ENCODE data around the gene GARIN5B.

Gene GARIN5B

DNA sequence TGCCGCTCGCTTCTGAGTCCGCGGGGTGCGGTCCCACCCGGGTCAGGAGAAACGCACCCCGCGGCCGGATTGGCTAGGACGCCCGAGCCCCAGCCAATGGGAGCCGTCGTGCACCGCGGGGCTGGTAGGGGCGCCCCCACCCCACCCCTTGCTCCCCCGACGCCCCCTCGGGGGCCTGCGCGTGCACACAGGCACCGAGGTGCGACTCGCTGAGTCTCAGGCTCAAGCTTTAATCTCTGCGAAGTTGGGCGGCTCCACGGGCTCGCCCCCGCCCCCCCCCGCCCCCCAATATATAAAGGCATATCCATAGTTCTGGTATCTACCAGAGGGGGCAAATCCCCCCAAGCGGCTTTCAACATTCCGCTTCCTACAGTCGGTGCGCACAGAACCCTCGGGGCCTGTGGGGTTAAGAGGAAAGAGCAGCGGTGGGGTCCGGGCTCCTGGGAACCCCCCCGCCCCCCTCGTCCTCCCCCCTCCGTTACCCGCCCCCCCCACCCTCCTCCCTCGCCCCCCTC is 8.3 kb downstream of the GARIN5B start, which contains the start of gene COX6B2:
Gene COX6B2 (minus strand): TSS at position 22 of the 515 bp plus-strand sequence. CDS start 198 bp downstream, outside the sequence.
- peak within 1 kb of the TSS; percentile 55; the same call in 1 of the 2 replicates for H3K4me3 ChIP-seq (ENCODE audit: low read length)
- H3K27me3 ChIP-seq (ENCODE audit: control insufficient read depth, insufficient read depth, low read length) = peaks cover 7% of the 10 kb centered on the region; the same call in 1 of the 2 replicates
- no peak within 1 kb of the TSS for H3K27ac ChIP-seq (ENCODE audit: low read length)
- WGBS (ENCODE audit: insufficient coverage, insufficient read length) = no CpG with 5 or more reads among the region's 43 CpGs
- H3K9me3 ChIP-seq (ENCODE audit: control insufficient read depth, insufficient read depth, low read length) = no peaks in the 10 kb centered on the region
- DNase-seq (ENCODE audit: low read depth, low spot score) = no peak
- no peaks in the 10 kb centered on the region for H3K36me3 ChIP-seq (ENCODE audit: control insufficient read depth, insufficient read depth, low read length)
- peaks cover 4% of the 10 kb centered on the region for H3K4me1 ChIP-seq (ENCODE audit: control insufficient read depth, insufficient read depth, low read length)

DNA sequence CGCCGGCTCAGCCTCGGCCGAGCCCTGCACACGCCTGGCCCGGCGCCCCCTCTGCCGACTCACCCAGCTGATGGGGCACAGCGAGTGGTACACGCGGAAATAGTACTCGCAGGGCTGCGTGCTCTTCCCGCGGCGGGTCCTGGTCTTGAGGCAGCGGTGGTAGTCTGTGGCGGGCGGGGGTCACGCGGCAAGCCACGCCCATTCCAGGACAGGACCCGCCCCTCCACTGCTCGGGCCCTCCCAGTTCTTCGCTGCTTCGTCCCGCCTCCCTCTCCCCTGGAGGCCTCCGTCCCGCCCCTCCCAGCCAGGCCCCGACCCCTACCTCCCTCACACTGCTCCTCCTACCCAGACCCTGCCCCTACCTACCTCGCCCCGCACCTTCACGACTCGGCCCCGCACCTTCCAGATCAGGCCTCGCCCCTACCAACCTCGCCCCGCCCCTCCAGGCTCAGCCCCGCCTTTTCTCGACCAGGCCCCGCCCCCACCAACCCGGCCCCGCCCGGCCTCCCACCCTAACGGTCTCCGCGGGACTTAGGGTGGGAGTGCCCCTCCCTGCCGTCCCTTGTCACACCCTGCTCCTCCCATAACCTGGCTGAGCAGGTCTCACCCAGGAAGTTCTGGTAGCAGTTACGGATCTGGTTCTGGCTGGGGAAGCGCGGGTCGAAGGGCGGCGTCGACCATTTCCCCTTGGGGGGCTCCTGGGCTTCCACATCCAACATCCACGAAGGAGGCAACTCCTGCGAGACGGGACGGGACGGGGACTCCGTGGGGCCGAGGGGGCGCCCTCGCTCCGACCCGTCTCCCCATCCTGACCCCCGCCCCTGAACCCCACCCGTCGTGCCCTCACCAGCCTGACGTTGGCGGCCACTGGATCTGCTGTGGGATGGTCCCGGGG is 9.0 kb downstream of the GARIN5B start:
- DNase-seq (ENCODE audit: low read depth, low spot score) = no peak

DNA sequence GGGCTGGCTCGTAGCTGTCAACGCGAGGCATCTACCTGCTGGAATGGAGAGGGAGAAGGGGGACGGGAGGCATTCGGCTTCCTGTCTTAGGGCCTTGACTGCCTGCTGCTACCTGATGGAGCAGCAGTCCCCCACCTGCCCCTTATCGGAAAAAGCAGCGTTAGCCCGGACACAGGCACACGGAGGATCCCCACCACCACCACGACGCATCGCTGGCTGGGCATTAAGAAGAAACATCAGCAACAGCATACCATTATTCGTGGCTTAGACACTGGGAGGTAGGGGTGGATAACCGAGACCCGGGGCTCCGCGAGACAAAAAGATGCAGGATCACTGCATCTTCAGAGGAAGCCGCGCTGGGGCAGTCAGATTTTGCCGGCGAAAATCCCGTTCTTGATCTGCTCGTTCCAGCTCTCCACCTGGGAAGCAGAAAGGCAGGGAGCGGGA is 9.7 kb downstream of the GARIN5B start:
- WGBS (ENCODE audit: insufficient coverage, insufficient read length) = no CpG with 5 or more reads among the region's 24 CpGs
- peaks cover 7% of the 10 kb centered on the region for H3K4me1 ChIP-seq (ENCODE audit: control insufficient read depth, insufficient read depth, low read length)
- no peaks in the 10 kb centered on the region for H3K36me3 ChIP-seq (ENCODE audit: control insufficient read depth, insufficient read depth, low read length)
- peak overlapping the region; percentile 55; the same call in 1 of the 2 replicates for H3K4me3 ChIP-seq (ENCODE audit: low read length)
- H3K27me3 ChIP-seq (ENCODE audit: control insufficient read depth, insufficient read depth, low read length) = peaks cover 7% of the 10 kb centered on the region; the same call in 1 of the 2 replicates
- H3K9me3 ChIP-seq (ENCODE audit: control insufficient read depth, insufficient read depth, low read length) = no peaks in the 10 kb centered on the region
- H3K27ac ChIP-seq (ENCODE audit: low read length) = no peak overlapping the region
- DNase-seq (ENCODE audit: low read depth, low spot score) = no peak

More for the DNA sequence above, 9.0 kb downstream of the GARIN5B start:
- peaks cover 7% of the 10 kb centered on the region; the same call in 1 of the 2 replicates for H3K27me3 ChIP-seq (ENCODE audit: control insufficient read depth, insufficient read depth, low read length)
- H3K4me1 ChIP-seq (ENCODE audit: control insufficient read depth, insufficient read depth, low read length) = peaks cover 4% of the 10 kb centered on the region
- peak overlapping the region; percentile 55; the same call in 1 of the 2 replicates for H3K4me3 ChIP-seq (ENCODE audit: low read length)
- H3K36me3 ChIP-seq (ENCODE audit: control insufficient read depth, insufficient read depth, low read length) = no peaks in the 10 kb centered on the region
- no CpG with 5 or more reads among the region's 72 CpGs for WGBS (ENCODE audit: insufficient coverage, insufficient read length)
- no peak overlapping the region for H3K27ac ChIP-seq (ENCODE audit: low read length)
- no peaks in the 10 kb centered on the region for H3K9me3 ChIP-seq (ENCODE audit: control insufficient read depth, insufficient read depth, low read length)

DNA sequence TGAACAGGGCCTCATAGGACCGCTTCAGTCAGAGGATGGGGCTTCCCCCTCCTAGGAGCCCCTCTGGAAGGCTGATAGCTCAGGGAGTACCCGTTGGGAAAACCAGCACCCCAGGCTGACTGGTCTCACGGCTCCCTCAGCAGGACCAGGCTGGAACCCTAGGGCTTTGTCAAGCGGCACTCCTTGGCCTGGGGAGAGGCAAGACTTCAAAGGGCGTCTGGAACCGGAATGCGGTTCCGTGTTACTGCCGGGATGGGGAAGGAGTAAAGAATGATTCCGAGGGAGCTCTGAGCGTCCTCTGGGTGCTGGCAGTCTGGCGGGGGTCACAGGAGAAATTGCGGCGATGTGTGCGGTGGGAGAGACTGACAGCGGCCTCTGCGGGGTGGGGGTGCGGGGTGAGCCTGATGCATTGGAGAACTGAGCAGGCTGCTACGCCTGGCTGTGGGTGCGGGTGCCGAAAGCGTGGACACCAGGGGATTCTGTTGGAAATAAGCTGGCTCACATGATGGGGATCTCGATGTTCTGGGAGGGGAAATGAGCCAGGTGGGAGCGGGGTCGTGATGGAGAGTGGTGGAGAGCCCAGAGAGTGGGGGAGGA is 10.4 kb downstream of the GARIN5B start:
- Histone ChIP-seq H3K27ac (ENCODE audit: low read length) (no peak overlapping the region), H3K9me3 (ENCODE audit: control insufficient read depth, insufficient read depth, low read length) (no peaks in the 10 kb centered on the region), H3K27me3 (ENCODE audit: control insufficient read depth, insufficient read depth, low read length) (peaks cover 7% of the 10 kb centered on the region; the same call in 1 of the 2 replicates), H3K4me3 (ENCODE audit: low read length) (no peak overlapping the region), H3K36me3 (ENCODE audit: control insufficient read depth, insufficient read depth, low read length) (no peaks in the 10 kb centered on the region; the same call in 1 of the 2 replicates), H3K4me1 (ENCODE audit: control insufficient read depth, insufficient read depth, low read length) (peaks cover 12% of the 10 kb centered on the region)
- DNase-seq (ENCODE audit: low read depth, low spot score) = no peak
- WGBS (ENCODE audit: insufficient coverage, insufficient read length) = no CpG with 5 or more reads among the region's 25 CpGs

DNA sequence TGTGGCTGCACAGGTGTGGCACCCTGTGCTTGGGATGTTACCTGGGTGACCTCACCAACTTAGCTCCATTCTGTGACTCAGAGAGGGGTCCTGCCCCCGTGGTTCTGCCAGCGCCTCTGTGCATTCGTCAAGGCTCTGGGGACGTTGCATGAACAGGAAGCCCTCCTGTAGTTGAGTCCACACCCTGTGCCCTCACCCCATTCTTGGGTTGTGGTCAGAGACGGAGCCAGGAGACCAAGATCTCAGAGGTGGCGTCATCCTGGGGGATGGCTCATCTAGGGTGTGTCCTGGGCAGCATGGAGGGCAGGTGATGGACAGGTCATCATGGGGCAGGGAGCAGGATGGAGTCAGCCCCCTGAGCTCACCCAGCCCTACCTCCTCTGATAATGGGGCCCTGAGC is 11.0 kb downstream of the GARIN5B start:
- peaks cover 5% of the 10 kb centered on the region for H3K36me3 ChIP-seq (ENCODE audit: control insufficient read depth, insufficient read depth, low read length)
- no peak overlapping the region for H3K4me3 ChIP-seq (ENCODE audit: low read length)
- H3K27ac ChIP-seq (ENCODE audit: low read length) = no peak overlapping the region
- H3K9me3 ChIP-seq (ENCODE audit: control insufficient read depth, insufficient read depth, low read length) = no peaks in the 10 kb centered on the region
- H3K4me1 ChIP-seq (ENCODE audit: control insufficient read depth, insufficient read depth, low read length) = peaks cover 16% of the 10 kb centered on the region
- peaks cover 7% of the 10 kb centered on the region; the same call in 1 of the 2 replicates for H3K27me3 ChIP-seq (ENCODE audit: control insufficient read depth, insufficient read depth, low read length)
- WGBS (ENCODE audit: insufficient coverage, insufficient read length) = no CpG with 5 or more reads among the region's 6 CpGs
- no peak for DNase-seq (ENCODE audit: low read depth, low spot score)

DNA sequence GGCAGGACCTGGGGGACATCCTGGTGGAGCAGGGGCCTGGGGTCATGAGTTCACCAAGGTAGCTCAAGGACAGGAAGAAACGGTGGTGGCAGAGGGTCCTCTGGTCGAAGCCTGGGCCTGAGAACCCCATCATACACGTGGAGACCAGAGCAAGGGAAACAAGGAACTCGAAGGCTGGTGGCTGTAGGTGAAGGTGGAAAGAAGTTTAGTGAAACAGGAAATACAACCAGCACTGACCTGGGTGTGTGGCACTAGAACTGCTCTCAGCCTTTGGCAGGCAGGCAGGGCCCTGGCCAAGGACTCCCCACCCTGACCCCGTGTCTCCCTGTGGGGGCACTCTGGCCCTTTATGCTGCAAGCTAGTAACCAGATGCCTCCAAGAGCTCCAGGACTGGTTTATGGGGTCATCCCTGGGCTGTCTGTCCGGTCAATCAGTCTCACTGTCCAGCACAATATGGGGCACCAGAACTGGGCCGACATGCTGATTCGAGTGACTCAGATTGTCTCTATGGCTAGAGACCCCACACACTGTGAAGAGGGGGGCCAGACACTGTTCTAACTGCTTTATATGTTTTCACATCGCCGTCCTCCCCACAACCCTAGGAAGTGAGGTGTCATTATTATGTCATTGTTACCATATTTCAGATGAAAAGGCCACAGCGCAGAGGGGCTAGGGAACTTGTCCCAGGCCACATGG is 12.3 kb downstream of the GARIN5B start:
- Histone ChIP-seq H3K27me3 (ENCODE audit: control insufficient read depth, insufficient read depth, low read length) (peaks cover 7% of the 10 kb centered on the region; the same call in 1 of the 2 replicates), H3K4me1 (ENCODE audit: control insufficient read depth, insufficient read depth, low read length) (peaks cover 16% of the 10 kb centered on the region), H3K36me3 (ENCODE audit: control insufficient read depth, insufficient read depth, low read length) (peaks cover 8% of the 10 kb centered on the region), H3K9me3 (ENCODE audit: control insufficient read depth, insufficient read depth, low read length) (no peaks in the 10 kb centered on the region), H3K27ac (ENCODE audit: low read length) (no peak overlapping the region), H3K4me3 (ENCODE audit: low read length) (no peak overlapping the region)
- no peak for DNase-seq (ENCODE audit: low read depth, low spot score)
- no CpG with 5 or more reads among the region's 11 CpGs for WGBS (ENCODE audit: insufficient coverage, insufficient read length)

DNA sequence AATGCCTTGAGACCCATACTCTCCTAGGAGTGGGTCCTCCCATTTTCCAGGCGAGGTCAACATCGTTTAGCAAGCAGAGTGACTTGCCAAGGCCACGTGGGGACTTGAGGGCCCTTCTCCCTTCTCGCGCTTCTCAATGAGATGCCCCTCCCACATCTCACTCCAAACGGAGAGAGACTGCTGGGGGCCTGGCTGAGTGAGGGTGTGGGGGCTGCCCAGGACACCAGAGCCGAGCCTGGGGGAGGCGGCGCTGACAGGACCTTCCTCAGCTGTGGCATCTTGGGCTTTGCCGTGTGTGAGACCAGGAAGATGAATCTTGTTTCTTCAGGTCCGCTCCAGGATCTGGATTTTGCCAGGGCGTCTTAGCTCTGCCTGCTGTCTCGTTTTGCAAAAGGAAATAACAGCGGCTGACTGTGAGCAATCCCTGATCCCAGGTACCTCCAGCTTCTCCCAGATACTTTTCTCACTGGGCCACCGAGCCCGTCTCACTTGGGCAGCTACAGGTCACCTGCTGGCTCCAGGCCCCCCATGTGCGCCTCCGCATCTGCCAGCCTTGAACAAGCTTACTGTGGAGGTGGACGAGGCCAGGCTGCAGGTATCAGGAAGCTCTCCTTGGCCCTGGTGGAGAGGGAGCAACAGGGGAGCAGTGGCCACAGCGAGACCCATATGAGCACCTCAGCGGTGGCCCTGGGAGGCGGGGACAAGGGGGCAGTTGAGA is 14.6 kb downstream of the GARIN5B start:
- no CpG with 5 or more reads among the region's 22 CpGs for WGBS (ENCODE audit: insufficient coverage, insufficient read length)
- Histone ChIP-seq H3K36me3 (ENCODE audit: control insufficient read depth, insufficient read depth, low read length) (peaks cover 12% of the 10 kb centered on the region), H3K27ac (ENCODE audit: low read length) (peak overlapping the region; percentile 56)

DNA sequence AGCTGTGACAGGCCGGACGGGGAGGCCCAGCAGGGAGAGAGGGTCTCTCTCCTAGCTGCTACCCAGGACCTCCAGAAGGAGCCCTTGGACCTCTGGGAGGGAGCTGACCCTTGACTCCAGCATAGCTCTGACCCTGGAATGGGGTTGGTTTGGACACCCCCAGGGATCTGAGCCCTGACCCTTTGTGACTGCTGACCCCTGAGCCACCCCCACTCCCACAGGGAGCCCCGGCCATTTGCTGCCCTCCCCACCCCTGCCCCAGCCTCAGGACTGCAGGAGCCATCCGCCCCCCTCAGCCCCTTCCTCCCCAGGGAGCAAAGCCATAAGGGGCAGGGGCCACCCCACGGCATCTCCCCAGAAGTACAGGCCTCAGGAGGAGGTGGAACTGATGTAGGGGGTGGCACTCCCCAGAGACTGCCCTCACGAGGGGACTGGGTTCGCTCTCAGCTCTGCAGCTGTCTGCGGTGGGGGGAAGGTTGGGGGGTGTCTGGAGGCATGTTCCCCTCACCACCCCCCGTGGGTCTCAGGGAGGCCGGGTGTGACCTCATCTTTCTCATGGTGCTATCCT is 15.5 kb downstream of the GARIN5B start:
- no peaks in the 10 kb centered on the region for H3K9me3 ChIP-seq (ENCODE audit: control insufficient read depth, insufficient read depth, low read length)
- H3K4me3 ChIP-seq (ENCODE audit: low read length) = no peak overlapping the region
- peaks cover 15% of the 10 kb centered on the region for H3K36me3 ChIP-seq (ENCODE audit: control insufficient read depth, insufficient read depth, low read length)
- WGBS (ENCODE audit: insufficient coverage, insufficient read length) = no CpG with 5 or more reads among the region's 10 CpGs
- no peak for DNase-seq (ENCODE audit: low read depth, low spot score)
- peaks cover 16% of the 10 kb centered on the region for H3K4me1 ChIP-seq (ENCODE audit: control insufficient read depth, insufficient read depth, low read length)
- no peaks in the 10 kb centered on the region for H3K27me3 ChIP-seq (ENCODE audit: control insufficient read depth, insufficient read depth, low read length)
- H3K27ac ChIP-seq (ENCODE audit: low read length) = no peak overlapping the region

More for the DNA sequence above, 14.6 kb downstream of the GARIN5B start:
- Histone ChIP-seq H3K4me3 (ENCODE audit: low read length) (no peak overlapping the region), H3K27me3 (ENCODE audit: control insufficient read depth, insufficient read depth, low read length) (peaks cover 5% of the 10 kb centered on the region; the same call in 1 of the 2 replicates), H3K4me1 (ENCODE audit: control insufficient read depth, insufficient read depth, low read length) (peaks cover 16% of the 10 kb centered on the region), H3K9me3 (ENCODE audit: control insufficient read depth, insufficient read depth, low read length) (no peaks in the 10 kb centered on the region)
- no peak for DNase-seq (ENCODE audit: low read depth, low spot score)

DNA sequence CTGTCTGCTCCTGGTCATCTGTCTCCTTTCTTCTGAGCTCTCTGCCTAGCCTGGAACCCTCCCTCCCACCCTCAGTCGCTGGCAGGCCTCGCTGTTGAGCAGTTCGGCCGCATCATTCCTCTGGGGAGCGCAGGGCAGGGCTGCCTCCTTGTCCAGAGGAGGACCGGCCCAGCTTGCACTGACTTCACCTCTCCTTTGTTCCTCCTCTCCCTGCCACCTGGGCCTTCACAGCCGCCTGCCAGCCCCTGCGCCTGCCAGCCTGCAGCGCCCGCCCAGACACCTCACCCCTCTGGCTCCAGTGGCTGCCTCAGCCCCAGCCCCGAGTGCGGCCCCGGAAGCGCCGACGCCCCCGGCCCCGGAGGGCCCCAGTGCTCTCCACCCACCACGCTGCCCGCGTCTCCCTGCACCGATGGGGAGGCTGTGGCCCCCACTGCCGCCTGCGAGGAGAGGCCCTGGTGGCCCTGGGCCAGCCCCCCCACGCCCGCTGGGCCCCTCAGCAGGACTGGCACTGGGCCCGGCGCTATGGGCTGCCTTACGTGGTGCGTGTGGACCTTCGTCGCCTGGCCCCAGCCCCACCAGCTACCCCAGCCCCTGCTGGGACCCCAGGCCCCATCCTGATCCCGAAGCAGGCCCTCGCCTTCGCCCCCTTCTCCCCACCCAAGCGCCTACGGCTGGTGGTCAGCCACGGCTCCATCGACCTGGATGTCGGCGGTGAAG is 16.2 kb downstream of the GARIN5B start:
- Histone ChIP-seq H3K4me3 (ENCODE audit: low read length) (no peak overlapping the region), H3K27me3 (ENCODE audit: control insufficient read depth, insufficient read depth, low read length) (no peaks in the 10 kb centered on the region), H3K27ac (ENCODE audit: low read length) (no peak overlapping the region), H3K9me3 (ENCODE audit: control insufficient read depth, insufficient read depth, low read length) (no peaks in the 10 kb centered on the region), H3K4me1 (ENCODE audit: control insufficient read depth, insufficient read depth, low read length) (peaks cover 16% of the 10 kb centered on the region), H3K36me3 (ENCODE audit: control insufficient read depth, insufficient read depth, low read length) (peaks cover 15% of the 10 kb centered on the region)
- WGBS (ENCODE audit: insufficient coverage, insufficient read length) = no CpG with 5 or more reads among the region's 41 CpGs
- DNase-seq (ENCODE audit: low read depth, low spot score) = no peak

All from iPS DF 6.9 (cell line).